Mucosa of descending colon (tissue), 3 donors: Measurements from ENCODE around the gene TRABD2B. TPM values are rescaled to one million over a fixed set of nuclear protein-coding genes. Genes with fewer than 3 reads are reported as not detected.

Source experiments
- ATAC-seq: fragments of 200-7000 bp; cut with Tn5 transposase; one replicate; pipeline ENCODE4 v1.9.1; 2020; ENCODE audit warnings: mild to moderate bottlenecking, moderate library complexity
- DNase-seq, 3 donors: peaks; one replicate each; pipeline ENCODE4 v3.0.0-alpha.2; 2020
- H3K36me3 ChIP-seq: fragments of 200-600 bp; one replicate; pipeline ENCODE4 v1.8.0; 2021; ENCODE audit warnings: low read depth, mild to moderate bottlenecking
- H3K4me1 ChIP-seq: fragments of 200-600 bp; one replicate; pipeline ENCODE4 v1.8.0; 2021; ENCODE audit warnings: low read depth, mild to moderate bottlenecking
- H3K4me3 ChIP-seq: fragments of 200-600 bp; one replicate; pipeline ENCODE4 v1.8.0; 2021; ENCODE audit warnings: mild to moderate bottlenecking
- H3K9me3 ChIP-seq: fragments of 200-600 bp; one replicate; pipeline ENCODE4 v1.8.0; 2021; ENCODE audit warnings: mild to moderate bottlenecking
- intact Hi-C, 2 donors: fragments of 100-400 bp; cut with DNase I in 1 of 2; cut with micrococcal nuclease in 1 of 2; formaldehyde crosslinking; loops; one replicate each; pipeline versions ENCODE4 v1.11.0 to v1.11.1; 2022; cut with DNase I, micrococcal nuclease
- total RNA-seq, 3 donors: library from RNA; stranded (reverse); fragmentation: NEBNext Ultra II Directional in 2 of 3; extraction: Animal tissue kit (Norgen Biotek cat#: 25700) in 2 of 3; gene quantifications; one replicate each; pipeline versions ENCODE4 v1.2.1 to v1.2.4, GENCODE V29; 2021 to 2023
- TF ChIP-seq, protein P1 (sequence below): fragments of 200-600 bp; IDR thresholded peaks from one replicate; pipeline ENCODE4 v1.8.0; 2022; ENCODE audit warnings: antibody characterized with exemption, mild to moderate bottlenecking
- donor health status: DM: no; HTN: no; CAD: no; lungs with moderate emphysema.
- donor health status: DM: no; HTN: no; CAD: no.
- donor health status: DM: no; HTN: yes; CAD: no.

The TRABD2B gene
- total RNA-seq, 3 donors from 2014 or later, result 0.35 to 2.0 (median 2.0) TPM

DNA sequence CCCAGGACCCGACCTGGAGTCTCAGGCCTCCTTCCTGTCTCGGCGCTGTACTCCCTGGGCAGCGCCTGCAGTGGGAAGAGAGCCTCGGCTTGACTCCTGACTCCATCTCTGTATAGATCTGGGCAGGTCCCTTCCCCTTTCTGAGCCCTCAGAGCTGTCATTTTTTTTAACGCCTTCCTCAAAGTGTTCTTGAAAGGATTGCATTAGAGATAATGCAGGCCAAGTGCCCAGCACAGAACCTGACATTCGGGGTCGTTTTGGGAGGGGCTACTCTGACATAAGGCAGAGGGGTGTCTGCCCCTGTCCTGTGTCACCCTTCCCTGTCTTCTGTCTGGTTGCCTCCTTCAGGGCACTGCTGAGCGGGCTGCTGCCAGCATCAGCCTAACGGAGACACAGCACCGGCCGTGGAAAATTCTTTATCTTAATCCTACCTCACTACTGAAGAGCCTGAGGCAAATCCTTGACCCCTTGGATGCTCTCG, 271.6 kb downstream of the TRABD2B start:
- H3K4me1 ChIP-seq, result peaks cover 36% of the 10 kb centered on the region

DNA sequence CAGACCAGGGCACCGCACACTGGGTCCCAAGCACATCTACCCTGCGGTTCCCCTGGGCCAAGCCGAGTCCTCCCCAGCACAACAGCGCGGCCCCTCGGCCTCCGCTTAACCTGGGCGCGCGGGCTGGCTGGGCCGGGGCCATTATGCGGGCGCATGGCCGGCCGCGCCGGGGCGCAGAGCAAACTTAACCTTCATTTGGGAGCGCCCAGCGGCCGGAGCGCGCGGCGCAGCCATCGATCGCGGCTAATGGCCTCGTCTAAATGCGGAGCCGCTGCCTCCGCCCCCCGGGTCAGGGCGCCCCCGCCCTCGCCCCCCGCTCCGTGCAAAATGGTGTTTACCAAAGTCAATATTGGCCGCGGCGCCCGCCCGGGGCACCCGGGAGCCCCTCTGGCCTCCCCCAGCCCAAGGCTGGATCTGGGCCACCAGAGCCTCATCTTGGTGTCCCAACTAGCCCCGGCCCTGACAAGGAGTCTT, 272.1 kb downstream of the TRABD2B start:
- DNase-seq, result peak in 2 of 3 donors; percentile 27 to 54
- intact Hi-C loops, result no loop called here
- H3K4me3 ChIP-seq, result no peak overlapping the region
- H3K36me3 ChIP-seq, result no peaks in the 10 kb centered on the region
- TF ChIP-seq, protein P1, sequence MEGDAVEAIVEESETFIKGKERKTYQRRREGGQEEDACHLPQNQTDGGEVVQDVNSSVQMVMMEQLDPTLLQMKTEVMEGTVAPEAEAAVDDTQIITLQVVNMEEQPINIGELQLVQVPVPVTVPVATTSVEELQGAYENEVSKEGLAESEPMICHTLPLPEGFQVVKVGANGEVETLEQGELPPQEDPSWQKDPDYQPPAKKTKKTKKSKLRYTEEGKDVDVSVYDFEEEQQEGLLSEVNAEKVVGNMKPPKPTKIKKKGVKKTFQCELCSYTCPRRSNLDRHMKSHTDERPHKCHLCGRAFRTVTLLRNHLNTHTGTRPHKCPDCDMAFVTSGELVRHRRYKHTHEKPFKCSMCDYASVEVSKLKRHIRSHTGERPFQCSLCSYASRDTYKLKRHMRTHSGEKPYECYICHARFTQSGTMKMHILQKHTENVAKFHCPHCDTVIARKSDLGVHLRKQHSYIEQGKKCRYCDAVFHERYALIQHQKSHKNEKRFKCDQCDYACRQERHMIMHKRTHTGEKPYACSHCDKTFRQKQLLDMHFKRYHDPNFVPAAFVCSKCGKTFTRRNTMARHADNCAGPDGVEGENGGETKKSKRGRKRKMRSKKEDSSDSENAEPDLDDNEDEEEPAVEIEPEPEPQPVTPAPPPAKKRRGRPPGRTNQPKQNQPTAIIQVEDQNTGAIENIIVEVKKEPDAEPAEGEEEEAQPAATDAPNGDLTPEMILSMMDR, result no peak
- no peaks in the 10 kb centered on the region for H3K9me3 ChIP-seq
- H3K4me1 ChIP-seq, result peaks cover 36% of the 10 kb centered on the region
- ATAC-seq, result no peak

More for the DNA sequence above, 271.6 kb downstream of the TRABD2B start:
- Histone ChIP-seq H3K4me3 (no peak overlapping the region), H3K9me3 (no peaks in the 10 kb centered on the region), H3K36me3 (no peaks in the 10 kb centered on the region)
- TF ChIP-seq, protein P1, result no peak
- DNase-seq (no peak), ATAC-seq (no peak)
- intact Hi-C loops, result no loop called here

DNA sequence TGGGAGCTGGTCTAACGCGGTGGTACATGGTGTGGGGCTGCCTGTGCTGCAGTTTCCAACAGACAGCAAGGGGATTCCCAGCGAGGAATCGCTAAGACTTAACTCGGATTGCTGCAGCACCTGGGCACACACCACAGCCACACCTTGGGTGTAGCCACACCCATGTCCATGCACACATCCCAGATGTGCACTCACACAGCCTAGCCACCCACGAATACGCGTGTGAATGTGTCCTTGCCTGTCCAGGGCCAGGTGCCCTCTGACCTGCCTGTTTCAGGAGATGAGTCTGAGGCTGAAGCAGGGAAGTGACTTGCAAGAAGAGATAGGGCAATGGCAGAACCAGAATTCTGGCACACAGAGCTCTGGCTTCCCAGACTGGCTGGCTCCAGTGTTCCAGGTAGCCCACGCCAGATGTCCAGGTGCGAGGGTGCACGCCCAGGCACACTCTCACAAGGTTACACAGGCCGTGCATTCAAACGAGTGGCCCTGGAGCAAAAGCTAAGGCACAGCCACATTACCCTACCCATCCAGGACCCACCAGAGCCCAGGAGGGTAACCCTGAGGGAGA, 272.7 kb downstream of the TRABD2B start:
- Histone ChIP-seq H3K4me3 (no peak overlapping the region), H3K9me3 (no peaks in the 10 kb centered on the region), H3K36me3 (no peaks in the 10 kb centered on the region), H3K4me1 (peaks cover 36% of the 10 kb centered on the region)
- intact Hi-C loops, result no loop called here
- TF ChIP-seq, protein P1, result no peak
- ATAC-seq (peak; percentile 49), DNase-seq (peak; percentile 56 to 77 (median 70))

DNA sequence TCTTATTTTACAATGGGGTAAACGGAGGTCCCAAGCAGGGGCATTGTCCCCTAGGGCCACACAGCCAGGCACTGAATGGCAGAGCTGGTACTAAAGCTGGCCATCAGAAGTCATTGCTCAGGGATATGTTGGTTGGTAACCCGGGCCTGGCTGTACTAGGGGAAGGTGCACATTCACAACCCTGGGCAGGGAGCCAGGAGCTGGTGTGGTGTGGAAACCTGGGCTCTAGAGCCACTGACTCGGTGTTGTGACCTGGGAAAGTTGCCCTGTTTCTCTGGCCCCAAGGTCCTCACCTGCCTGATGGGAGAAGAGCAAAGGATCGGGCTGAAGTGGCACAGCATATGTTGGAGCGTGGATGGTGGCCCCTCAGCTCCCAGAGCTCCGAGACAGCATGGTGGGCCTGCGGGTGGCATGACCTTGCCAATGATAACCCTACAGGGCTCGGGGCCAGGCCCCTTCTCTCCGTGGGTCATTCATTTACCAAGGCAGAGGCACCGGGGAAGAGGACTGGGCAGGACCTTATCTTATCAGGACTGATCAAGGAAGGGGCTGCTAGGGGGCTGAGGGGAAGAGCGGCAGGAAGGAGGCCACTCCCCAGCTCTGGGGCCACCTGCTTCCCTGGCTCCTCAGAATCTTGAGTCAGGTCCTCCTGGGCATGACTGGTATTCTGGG, 274.1 kb downstream of the TRABD2B start:
- ATAC-seq, result peak; percentile 24
- Histone ChIP-seq H3K4me3 (no peak overlapping the region), H3K9me3 (no peaks in the 10 kb centered on the region), H3K4me1 (peaks cover 36% of the 10 kb centered on the region), H3K36me3 (no peaks in the 10 kb centered on the region)
- TF ChIP-seq, protein P1, result no peak
- DNase-seq, result peak; percentile 81 to 84 (median 84)
- intact Hi-C loops, result no loop called here

DNA sequence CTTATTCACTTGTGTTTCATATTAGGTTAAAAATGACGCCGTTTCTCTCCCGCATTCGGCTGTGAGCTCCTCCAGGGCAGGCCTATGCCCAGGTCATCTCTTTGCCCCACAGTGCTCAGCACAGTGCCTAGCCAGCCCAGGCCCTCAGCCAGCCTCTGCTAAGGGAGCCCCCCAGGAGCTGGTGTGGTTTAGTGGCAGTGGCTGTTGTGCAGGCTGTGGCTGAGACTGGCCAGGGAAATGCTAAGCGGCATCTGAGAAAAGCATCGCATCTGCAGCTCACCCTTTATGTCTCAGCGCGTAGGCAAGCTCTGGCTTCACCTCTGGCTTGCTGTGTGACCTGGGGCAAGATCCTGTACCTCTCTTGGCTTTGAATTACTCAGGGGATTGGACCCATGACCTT, 275.1 kb downstream of the TRABD2B start:
- Histone ChIP-seq H3K4me3 (no peak overlapping the region), H3K9me3 (no peaks in the 10 kb centered on the region), H3K36me3 (no peaks in the 10 kb centered on the region), H3K4me1 (peaks cover 36% of the 10 kb centered on the region)
- intact Hi-C loops, result no loop called here
- TF ChIP-seq, protein P1, result no peak
- DNase-seq (no peak), ATAC-seq (no peak)
